Measurements from ENCODE around the gene MMP2.

- TF ChIP-seq AHR (CRISPR knock-in tag; IDR thresholded peaks at IDR 0.05) = no peak
- TF ChIP-seq MXD4 (CRISPR knock-in tag; IDR thresholded peaks at IDR 0.05) = no peak
- TF ChIP-seq MAFK (conservative IDR thresholded peaks at IDR 0.05 in 1 of 2, IDR thresholded peaks at IDR 0.05 in 1 of 2; ENCODE audit: low read length in 2 of 2) = no peak
- no peak for TF ChIP-seq TEAD2 (CRISPR knock-in tag; IDR thresholded peaks at IDR 0.05)
- no peak for TF ChIP-seq ZMYM2 (CRISPR knock-in tag; IDR thresholded peaks at IDR 0.05)
- TF ChIP-seq SIN3A (IDR thresholded peaks at IDR 0.05; ENCODE audit: borderline replicate concordance, low read depth, low read length) = no peak
- no peak for TF ChIP-seq CTCF (CRISPR knock-in tag; IDR thresholded peaks at IDR 0.05)
- TF ChIP-seq POLR2AphosphoS5 (IDR thresholded peaks at IDR 0.05; ENCODE audit: low read depth, low read length) = no peak
- no peak for TF ChIP-seq SP1 (IDR thresholded peaks at IDR 0.05)
- TF ChIP-seq SP1 (CRISPR knock-in tag; IDR thresholded peaks at IDR 0.05) = no peak
Observed at GRCh38 chr16:55462241-55462640, 16.8 kb upstream of the MMP2 start.

Measured in HepG2 (cell line).